Smooth muscle cell (in vitro differentiated cells): ENCODE data around the gene OR2S2. TPM values are rescaled to one million over a fixed set of nuclear protein-coding genes. Genes with fewer than 3 reads are reported as not detected.
A peak's percentile ranks its signal among the peaks of the same experiment; 100 is the strongest.

Source experiments
- DNase-seq: peaks from one replicate; lab custom pipeline; 2025; ENCODE audit not compliant: unreplicated experiment; lab: John Stamatoyannopoulos, UW
- H2AFZ ChIP-seq: fragments of 200-600 bp; sonication (generic); 2 replicates; pipeline ENCODE4 v1.6.0; 2016; ENCODE audit warnings: antibody characterized with exemption, low read depth, mild to moderate bottlenecking
- H3F3A ChIP-seq: fragments of 200-600 bp; sonication (generic); 2 replicates; pipeline ENCODE4 v1.6.0; 2017; ENCODE audit warnings: antibody characterized with exemption, low read depth
- H3K27ac ChIP-seq: fragments of 200-600 bp; sonication (generic); 2 replicates; pipeline ENCODE4 v1.5.1; 2016; ENCODE audit warnings: low read depth, mild to moderate bottlenecking
- H3K27me3 ChIP-seq: fragments of 200-600 bp; sonication (generic); 2 replicates; pipeline ENCODE4 v1.6.1; 2016; ENCODE audit warnings: low read depth, mild to moderate bottlenecking
- H3K36me3 ChIP-seq: fragments of 200-600 bp; sonication (generic); 2 replicates; pipeline ENCODE4 v1.5.1; 2016; ENCODE audit warnings: low read depth
- H3K4me1 ChIP-seq: fragments of 200-600 bp; sonication (generic); 2 replicates; pipeline ENCODE4 v1.5.1; 2016; ENCODE audit warnings: low read depth
- H3K4me2 ChIP-seq: fragments of 200-600 bp; sonication (generic); 2 replicates; pipeline ENCODE4 v1.6.0; 2016; ENCODE audit warnings: mild to moderate bottlenecking
- H3K4me3 ChIP-seq: fragments of 200-600 bp; sonication (generic); 2 replicates; pipeline ENCODE4 v1.5.1; 2016; ENCODE audit warnings: mild to moderate bottlenecking
- H3K79me2 ChIP-seq: fragments of 200-600 bp; sonication (generic); 2 replicates; pipeline ENCODE4 v1.6.0; 2016; ENCODE audit warnings: low read depth, mild to moderate bottlenecking
- H3K9ac ChIP-seq: fragments of 200-600 bp; sonication (generic); 2 replicates; pipeline ENCODE4 v1.6.0; 2016; ENCODE audit warnings: low read depth
- H3K9me3 ChIP-seq: fragments of 200-600 bp; sonication (generic); replicated peaks from 2 replicates; pipeline ENCODE4 v1.5.1; 2016; ENCODE audit warnings: low read depth
- H4K20me1 ChIP-seq: fragments of 200-600 bp; sonication (generic); 2 replicates; pipeline ENCODE4 v1.6.0; 2016; ENCODE audit warnings: low read depth
- WGBS: methylation state at CpG from one replicate; pipeline ENCODE4 v1.1.7; 2016; ENCODE audit warnings: low lambda C conversion rate; 5-methylcytosine and 5-hydroxymethylcytosine counted together
- polyA plus RNA-seq: library from polyadenylated mRNA; unstranded; fragments of >200 nt; fragmentation: Nextera tagmentation; extraction: Ambion mirVana; gene quantifications from 2 replicates; pipeline ENCODE4 v1.2.1, GENCODE V29; 2016
- total RNA-seq: library from RNA; depleted of rRNA; stranded (reverse); fragments of >200 nt; gene quantifications from 2 replicates; pipeline ENCODE4 v1.2.3, GENCODE V29; 2014
- TF ChIP-seq, protein P1 (sequence below): fragments of 200-600 bp; sonication (generic); IDR thresholded peaks from 2 replicates; pipeline ENCODE4 v1.5.1; 2017; ENCODE audit warnings: borderline replicate concordance, mild to moderate bottlenecking, antibody characterized with exemption; ENCODE audit not compliant: insufficient read depth, poor library complexity, severe bottlenecking

The OR2S2 gene
- total and polyA plus RNA-seq, 2 experiments from 2014 or later, result 0.13 to 0.21 TPM

DNA sequence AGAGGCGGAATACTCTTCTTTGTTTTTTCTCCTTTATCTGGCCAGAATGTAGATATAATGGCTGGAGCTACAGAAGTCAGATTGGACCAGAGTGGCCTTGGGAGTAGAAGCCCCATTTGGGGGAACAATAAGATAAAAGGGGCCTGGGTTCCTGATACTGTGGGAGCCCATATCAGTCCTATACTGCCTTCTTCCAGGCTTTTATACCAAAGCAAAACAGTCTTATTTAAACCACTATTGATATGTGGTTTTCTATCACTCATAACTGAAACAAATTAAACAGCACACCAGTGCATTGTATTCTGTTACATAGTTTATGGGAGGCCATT lies 34.4 kb downstream of the OR2S2 start:
- Histone ChIP-seq H3K4me2 (peak overlapping the region; percentile 78), H3F3A (peaks cover 17% of the 10 kb centered on the region), H3K79me2 (no peaks in the 10 kb centered on the region), H3K36me3 (no peaks in the 10 kb centered on the region), H3K4me3 (no peak overlapping the region), H3K9me3 (no peaks in the 10 kb centered on the region), H3K27ac (peak overlapping the region; percentile 96), H3K27me3 (no peaks in the 10 kb centered on the region), H2AFZ (peak overlapping the region; percentile 34), H4K20me1 (no peaks in the 10 kb centered on the region), H3K9ac (peak overlapping the region; percentile 57), H3K4me1 (peaks cover 7% of the 10 kb centered on the region)
- no peak for DNase-seq
- WGBS, result 97% methylated on average over 1 of the region's 1 CpG
- TF ChIP-seq, protein P1, sequence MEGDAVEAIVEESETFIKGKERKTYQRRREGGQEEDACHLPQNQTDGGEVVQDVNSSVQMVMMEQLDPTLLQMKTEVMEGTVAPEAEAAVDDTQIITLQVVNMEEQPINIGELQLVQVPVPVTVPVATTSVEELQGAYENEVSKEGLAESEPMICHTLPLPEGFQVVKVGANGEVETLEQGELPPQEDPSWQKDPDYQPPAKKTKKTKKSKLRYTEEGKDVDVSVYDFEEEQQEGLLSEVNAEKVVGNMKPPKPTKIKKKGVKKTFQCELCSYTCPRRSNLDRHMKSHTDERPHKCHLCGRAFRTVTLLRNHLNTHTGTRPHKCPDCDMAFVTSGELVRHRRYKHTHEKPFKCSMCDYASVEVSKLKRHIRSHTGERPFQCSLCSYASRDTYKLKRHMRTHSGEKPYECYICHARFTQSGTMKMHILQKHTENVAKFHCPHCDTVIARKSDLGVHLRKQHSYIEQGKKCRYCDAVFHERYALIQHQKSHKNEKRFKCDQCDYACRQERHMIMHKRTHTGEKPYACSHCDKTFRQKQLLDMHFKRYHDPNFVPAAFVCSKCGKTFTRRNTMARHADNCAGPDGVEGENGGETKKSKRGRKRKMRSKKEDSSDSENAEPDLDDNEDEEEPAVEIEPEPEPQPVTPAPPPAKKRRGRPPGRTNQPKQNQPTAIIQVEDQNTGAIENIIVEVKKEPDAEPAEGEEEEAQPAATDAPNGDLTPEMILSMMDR, result no peak

DNA sequence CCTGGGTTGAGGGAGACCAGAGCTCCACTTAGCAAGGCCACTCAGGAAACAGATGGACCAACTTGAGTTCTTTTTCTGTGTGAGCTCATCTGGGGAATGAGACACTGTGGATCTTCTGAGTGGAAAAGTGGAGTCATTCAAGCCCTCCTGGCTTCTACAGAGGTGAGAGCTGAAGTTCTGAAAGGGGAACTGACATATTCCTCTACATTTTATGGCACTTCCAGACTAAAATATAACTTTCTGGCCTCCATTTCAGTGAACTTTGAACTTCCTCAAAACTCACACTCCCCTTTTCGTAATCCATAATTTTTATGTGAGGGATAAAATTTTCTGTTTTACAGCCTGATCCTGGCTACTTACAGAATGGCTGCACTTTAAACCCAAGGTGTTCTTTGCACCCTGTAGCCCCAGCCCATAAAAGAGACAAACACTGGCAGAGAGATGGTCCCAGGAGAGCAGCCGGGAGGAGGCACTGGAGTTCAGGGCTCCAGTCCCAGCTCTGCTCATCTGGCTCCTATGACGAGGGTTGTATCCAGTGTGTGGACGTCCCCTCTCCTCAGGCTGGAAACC lies 37.8 kb downstream of the OR2S2 start:
- H3F3A ChIP-seq, result peaks cover 16% of the 10 kb centered on the region

DNA sequence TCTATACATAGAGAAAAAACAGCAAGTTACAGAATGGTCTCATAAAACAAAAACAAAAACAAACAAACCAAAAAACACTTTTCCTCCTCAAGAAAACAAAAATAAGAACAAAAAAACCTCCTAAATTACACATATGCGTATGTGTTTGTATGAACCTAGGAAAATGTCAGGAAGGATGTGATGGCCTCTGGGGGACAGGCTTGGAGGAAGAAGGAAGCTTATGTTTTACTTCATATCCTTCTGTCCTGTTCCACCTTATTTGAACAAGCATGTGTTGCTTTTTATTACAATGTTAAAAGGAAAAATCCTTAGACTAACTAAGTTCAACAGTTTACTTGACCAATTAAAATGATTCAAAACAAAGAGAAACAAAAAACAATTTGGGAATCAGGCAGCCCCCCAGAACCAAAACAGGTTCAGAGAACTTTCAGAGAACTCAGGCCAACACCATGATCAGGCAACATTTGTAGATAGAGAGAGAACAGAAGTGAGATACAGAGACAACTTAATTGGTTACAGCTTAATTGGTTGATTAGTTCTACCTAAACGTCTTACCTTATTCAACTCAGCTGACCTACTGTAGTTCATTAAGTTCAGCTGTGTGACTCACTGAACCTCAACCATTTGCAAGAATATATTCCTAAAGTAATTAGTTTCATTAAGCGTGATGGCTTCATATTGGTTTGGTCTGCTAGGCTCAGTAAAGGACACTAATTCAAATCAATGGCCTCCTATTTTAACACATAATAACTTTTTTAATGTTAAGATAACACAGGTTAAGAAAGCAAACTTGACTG lies 38.5 kb downstream of the OR2S2 start:
- TF ChIP-seq, protein P1, result no peak
- Histone ChIP-seq H2AFZ (peak overlapping the region; percentile 20), H3K79me2 (no peaks in the 10 kb centered on the region), H3K4me1 (peaks cover 7% of the 10 kb centered on the region), H3K36me3 (no peaks in the 10 kb centered on the region), H3K4me2 (no peak overlapping the region), H3K27me3 (no peaks in the 10 kb centered on the region), H3F3A (peaks cover 9% of the 10 kb centered on the region), H3K4me3 (no peak overlapping the region), H3K9ac (no peak overlapping the region), H3K9me3 (no peaks in the 10 kb centered on the region), H4K20me1 (no peaks in the 10 kb centered on the region), H3K27ac (peak overlapping the region; percentile 43)
- DNase-seq, result no peak
- 81% methylated on average over 3 of the region's 3 CpGs for WGBS

More for the DNA sequence above, 37.8 kb downstream of the OR2S2 start:
- Histone ChIP-seq H2AFZ (peak overlapping the region; percentile 20), H3K4me2 (no peak overlapping the region), H3K9ac (no peak overlapping the region), H3K79me2 (no peaks in the 10 kb centered on the region), H3K9me3 (no peaks in the 10 kb centered on the region), H3K27ac (peak overlapping the region; percentile 43), H3K4me3 (no peak overlapping the region), H3K27me3 (no peaks in the 10 kb centered on the region), H3K4me1 (peaks cover 7% of the 10 kb centered on the region), H4K20me1 (no peaks in the 10 kb centered on the region), H3K36me3 (no peaks in the 10 kb centered on the region)
- DNase-seq, result no peak
- 94% methylated on average over 4 of the region's 4 CpGs for WGBS
- TF ChIP-seq, protein P1, result no peak

DNA sequence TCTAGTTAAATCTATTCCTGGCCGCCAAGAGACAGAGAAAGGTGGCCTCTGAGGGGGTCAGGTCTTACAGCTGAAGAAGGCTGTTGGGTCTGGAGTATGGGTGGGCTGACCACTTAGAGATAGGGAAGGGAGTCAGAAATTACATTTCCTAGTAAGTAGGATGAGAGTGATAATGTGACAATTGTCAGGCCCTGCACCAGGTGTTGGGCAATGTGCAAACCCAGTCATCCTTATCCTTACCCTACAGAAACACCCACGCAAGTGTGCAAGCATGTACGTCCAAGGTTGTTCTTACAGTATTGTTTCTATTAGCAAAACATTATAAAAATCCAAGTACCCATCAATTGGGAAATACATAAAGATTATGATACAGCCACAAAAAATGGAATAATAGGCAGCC lies 39.2 kb downstream of the OR2S2 start:
- Histone ChIP-seq H3K27ac (no peak overlapping the region), H3K9me3 (no peaks in the 10 kb centered on the region), H3K4me3 (no peak overlapping the region), H3K9ac (no peak overlapping the region), H3K79me2 (no peaks in the 10 kb centered on the region), H4K20me1 (no peaks in the 10 kb centered on the region), H3K4me1 (peaks cover 3% of the 10 kb centered on the region), H3K27me3 (no peaks in the 10 kb centered on the region), H3K4me2 (no peak overlapping the region), H3K36me3 (no peaks in the 10 kb centered on the region), H2AFZ (no peak overlapping the region), H3F3A (peaks cover 8% of the 10 kb centered on the region)
- 89% methylated on average over 3 of the region's 3 CpGs for WGBS
- no peak for DNase-seq
- TF ChIP-seq, protein P1, result no peak
